MM.1S (cell line): ENCODE data around the gene GFOD2.

Experiments
- EZH2 ChIP-seq: fragments of 300-600 bp; sonication (generic); optimal IDR thresholded peaks from 2 replicates; pipeline ENCODE3; 2017; ENCODE audit warnings: low read depth, mild to moderate bottlenecking, antibody characterized with exemption, low read length, mixed read lengths
- EZH2phosphoT487 ChIP-seq: fragments of 300-600 bp; sonication (generic); IDR thresholded peaks from 2 replicates; pipeline ENCODE4 v1.6.1; 2018; ENCODE audit warnings: antibody characterized with exemption, low read length
- TF ChIP-seq, protein P1 (sequence below): fragments of 300-600 bp; sonication (generic); IDR thresholded peaks from 2 replicates; pipeline ENCODE4 v1.5.1; 2016; ENCODE audit warnings: antibody characterized with exemption, low read length, mixed read lengths

DNA sequence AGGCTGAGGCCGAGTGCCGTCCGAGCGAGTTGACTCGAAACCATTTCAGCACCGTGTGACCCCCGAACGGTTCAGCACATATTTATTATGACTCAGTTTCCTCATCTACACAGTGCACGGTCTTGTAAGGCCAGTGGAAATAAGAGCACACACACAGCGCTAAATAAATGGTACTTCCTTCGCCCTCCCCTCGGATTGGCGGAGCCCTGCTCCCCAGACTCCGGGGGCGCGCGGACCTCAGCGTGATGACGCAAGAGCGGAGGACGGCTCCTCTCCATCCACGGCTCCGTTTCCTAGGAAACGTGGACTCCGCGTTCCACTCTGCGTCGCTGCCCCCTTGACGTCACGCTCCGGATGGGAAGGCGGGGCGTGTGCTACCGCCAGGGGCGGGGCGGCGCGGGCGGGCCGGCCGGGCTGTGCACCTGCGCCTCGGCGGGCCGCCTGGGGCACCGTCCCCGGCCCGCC is 58.5 kb downstream of the GFOD2 start, which contains the start of gene PARD6A:
- TF ChIP-seq, protein P1, sequence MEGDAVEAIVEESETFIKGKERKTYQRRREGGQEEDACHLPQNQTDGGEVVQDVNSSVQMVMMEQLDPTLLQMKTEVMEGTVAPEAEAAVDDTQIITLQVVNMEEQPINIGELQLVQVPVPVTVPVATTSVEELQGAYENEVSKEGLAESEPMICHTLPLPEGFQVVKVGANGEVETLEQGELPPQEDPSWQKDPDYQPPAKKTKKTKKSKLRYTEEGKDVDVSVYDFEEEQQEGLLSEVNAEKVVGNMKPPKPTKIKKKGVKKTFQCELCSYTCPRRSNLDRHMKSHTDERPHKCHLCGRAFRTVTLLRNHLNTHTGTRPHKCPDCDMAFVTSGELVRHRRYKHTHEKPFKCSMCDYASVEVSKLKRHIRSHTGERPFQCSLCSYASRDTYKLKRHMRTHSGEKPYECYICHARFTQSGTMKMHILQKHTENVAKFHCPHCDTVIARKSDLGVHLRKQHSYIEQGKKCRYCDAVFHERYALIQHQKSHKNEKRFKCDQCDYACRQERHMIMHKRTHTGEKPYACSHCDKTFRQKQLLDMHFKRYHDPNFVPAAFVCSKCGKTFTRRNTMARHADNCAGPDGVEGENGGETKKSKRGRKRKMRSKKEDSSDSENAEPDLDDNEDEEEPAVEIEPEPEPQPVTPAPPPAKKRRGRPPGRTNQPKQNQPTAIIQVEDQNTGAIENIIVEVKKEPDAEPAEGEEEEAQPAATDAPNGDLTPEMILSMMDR: no peak
- TF ChIP-seq EZH2 (no peak), EZH2phosphoT487 (no peak)
